GM20000 (cell line): ENCODE results near the gene EDRF1.

Source experiments
- DNase-seq: peaks from one replicate; pipeline ENCODE4 v3.0.0; 2012; ENCODE audit warnings: low spot score
- CTCF ChIP-seq: IDR thresholded peaks from 2 replicates; pipeline ENCODE4 v1.5.1; 2012; ENCODE audit warnings: mild to moderate bottlenecking, control low read depth; ENCODE audit errors: extremely low read depth, missing control alignments

Gene EDRF1

GRCh38 chr10:125808047-125808446 is 88.5 kb downstream of the EDRF1 start:
- DNase-seq, result no peak
- TF ChIP-seq CTCF, result no peak

- no peak for DNase-seq
- no peak for TF ChIP-seq CTCF
Observed at GRCh38 chr10:125811251-125811650, 91.7 kb downstream of the EDRF1 start.

- TF ChIP-seq CTCF, result no peak
- DNase-seq, result no peak
Observed at GRCh38 chr10:125812128-125812750, 92.7 kb downstream of the EDRF1 start.
